Measurements from ENCODE around the gene RIOK3.

- no peak for TF ChIP-seq CTCF (IDR thresholded peaks at IDR 0.05)
- TF ChIP-seq POLR2A (IDR thresholded peaks at IDR 0.05), result no peak
Observed at GRCh38 chr18:23512641-23513040, 59.6 kb downstream of the RIOK3 start.
